Tongue (tissue), 2 donors: ENCODE data around the gene DDX41. TPM values are rescaled to one million over a fixed set of nuclear protein-coding genes. Genes with fewer than 3 reads are reported as not detected.
"Not testable (repeated sequence)": the region's sequence is repeated elsewhere in the genome, so short reads cannot be mapped to it uniquely, and the experiment has no call there.

Experiments
- DNase-seq: peaks from one replicate; pipeline ENCODE4 v3.0.0-alpha.2; 2015
- total RNA-seq: library from RNA; depleted of rRNA; stranded (reverse); fragments of >200 nt; gene quantifications from one replicate; pipeline ENCODE4 v1.2.3, GENCODE V29; 2014

DDX41 gene
- total RNA-seq, 1 donor from 2014 or later = 46.4 TPM

DNA sequence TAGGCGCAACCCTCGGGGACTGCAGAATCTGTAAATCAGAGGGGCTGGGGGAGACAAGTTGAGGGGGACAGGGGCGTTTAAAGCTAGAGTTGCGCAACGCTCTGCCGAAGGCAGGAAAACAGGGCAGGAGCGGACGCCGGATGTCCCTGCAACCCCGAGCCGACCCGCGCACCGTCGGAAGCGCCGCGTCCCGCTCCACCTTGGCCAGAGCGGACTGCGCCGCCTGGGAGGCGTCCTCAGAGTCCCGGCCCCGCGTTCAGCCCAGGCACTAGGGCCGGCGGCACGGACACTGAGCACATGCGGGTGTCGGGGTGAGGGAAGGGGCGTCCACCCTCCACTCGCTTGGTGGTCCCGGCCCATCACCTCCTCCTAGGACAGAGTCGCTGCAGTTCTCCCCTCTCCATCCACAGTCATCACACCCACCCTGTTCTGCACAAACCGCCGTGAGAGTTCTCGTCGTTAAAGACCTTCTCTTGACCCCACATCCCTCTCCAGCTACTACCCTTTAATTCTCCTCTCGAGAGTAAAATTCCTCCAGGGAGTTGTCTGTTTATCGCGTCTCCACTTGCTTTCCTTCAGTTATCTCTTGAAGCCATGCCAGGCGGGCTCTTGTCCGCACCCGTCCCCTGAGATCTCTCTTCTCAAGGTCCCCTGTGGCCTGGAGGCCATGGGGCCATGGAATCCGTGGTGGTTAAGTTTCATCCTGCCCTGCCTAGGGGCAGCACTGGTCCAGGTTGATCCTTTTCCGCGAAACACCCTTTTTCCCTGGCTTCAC, 18.6 kb downstream of the DDX41 start:
- DNase-seq = no peak

DNA sequence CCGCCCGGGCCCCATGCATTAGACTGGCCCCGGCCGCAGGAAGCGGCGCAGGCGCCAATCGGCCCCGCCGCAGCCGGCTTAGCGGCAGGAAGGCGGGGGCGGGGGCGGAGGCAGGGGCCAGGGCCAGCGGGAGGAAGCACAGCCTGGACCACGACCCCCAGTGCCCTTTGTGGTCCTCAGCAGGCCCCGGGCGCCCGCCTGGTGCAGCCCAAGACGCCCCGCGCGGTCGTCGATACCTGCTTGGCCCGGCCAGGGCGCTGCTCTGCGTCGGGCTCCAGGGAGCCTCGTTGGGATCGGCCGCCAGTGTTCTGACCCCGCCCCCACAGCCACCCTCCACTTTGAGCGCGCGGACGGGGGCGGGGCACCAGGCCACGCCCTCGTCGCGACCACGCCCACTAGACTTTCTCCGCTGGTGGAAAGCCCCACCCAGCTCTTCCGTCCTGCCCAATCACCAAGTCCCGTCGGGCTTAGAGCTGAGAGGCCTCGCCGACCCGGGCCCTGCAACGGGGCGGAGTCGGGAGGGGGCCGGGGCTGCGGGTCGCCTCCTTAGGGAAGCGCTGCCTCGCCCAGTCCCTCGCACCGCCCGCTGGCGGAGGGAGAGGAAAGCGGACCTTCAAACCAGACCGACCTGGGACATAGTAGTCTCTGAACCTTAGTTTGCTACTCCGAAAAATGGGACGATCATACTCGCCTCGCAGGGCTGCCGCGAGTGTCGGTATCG, 19.3 kb downstream of the DDX41 start, which contains the start of gene PDLIM7:
PDLIM7 (minus strand) TSS at position 313 of the 721 bp plus-strand sequence. CDS start 1,092 bp downstream, outside the sequence.
- DNase-seq = peak; percentile 98

DNA sequence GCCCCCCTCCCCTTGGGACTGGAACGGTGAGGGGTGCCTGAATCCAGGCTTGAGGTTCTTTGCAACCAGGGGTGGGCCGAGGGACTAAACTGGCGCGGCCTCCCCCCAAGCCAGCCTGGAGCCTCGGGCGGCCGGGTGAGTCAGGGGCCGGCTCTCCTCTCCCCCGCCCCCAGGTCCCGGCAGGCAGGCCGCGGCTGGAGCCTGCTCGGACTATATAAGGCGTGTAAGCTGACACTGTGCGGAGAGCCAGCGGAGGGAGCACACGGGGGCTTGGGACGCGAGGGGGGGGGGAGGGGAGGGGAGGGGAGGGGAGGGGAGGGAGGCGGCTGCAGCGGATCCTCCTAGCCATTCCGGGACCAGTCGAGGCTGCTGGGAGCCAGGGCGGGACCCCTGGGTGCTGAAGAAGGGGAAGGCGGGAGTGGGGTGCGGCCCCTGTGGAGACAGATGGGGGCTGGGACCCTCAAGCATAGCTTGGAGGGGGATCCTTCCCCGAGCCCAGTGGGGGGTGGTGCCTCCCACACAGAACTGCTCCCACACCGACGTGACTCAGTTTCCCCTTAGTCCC, 20.0 kb downstream of the DDX41 start:
- peak; percentile 96 for DNase-seq

DNA sequence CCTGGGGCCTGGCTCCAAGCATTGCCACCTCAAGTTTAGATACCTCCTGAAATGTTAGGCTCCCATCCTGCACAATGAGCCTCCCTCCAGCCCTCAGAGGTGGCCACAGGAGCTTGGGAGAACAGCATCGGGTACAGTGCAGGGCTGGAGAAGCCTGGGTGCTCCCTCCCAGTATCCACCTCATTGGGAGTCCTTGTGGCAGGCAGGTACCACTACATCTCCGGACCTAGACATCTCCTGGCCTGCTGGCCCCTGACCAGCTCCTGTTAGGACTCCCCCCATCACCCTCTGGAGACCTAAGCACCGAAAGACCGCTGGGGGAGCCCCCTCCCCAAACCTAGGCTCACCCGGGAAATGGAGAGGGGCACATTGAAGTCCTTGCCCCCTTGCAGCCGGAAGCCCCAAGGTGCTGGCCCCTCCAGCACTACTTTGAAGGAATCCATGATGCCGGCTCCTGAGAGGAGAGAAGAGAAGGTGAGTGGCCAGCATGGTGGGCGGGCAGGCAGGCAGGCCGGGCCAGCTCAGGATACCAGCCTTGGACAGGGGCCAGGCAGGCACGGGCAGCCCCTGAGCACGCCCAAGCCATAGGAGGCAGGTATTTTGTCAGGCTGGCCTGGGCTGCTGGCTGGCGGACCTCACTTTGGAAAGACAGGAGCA, 20.6 kb downstream of the DDX41 start:
- DNase-seq = no peak

DNA sequence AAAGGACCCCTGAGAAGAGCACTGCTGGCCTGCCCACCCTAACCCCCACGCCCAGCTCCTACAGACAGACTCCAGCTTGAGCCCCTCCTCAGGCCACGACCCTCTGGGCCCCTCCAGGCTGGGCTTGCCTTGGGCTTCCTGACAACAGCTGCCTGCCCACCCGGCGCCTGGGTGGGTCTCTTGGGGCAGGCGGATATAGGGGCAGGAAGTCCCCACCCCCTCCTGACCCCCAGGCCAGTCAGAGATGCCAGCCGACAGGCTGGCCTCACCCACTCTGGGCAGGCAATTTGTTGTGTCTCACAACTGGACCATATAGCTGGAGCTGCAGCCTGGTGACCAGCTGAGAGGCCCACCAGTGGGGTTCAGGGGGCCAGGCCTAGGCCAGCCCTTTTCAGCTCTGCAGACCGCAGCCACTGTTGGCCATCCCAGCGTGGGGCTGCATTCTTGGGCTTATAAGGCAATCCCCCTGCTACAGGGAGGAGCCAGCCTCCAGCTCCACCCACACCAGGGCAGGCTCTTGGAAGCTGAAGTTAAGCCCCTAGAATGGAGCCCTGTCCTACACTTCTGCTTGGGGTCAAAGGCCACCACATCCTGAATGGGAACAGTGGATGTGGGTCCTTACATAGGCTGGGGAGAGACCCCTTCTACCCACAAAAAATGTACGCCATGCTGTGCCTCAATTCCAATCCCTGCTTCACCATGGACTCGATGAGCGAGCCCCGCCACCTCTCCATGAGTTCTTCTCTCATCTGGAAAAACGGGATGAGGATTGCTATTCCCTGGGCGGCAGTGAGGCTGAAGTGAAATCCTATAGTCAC, 21.3 kb downstream of the DDX41 start:
- DNase-seq = peak; percentile 87

DNA sequence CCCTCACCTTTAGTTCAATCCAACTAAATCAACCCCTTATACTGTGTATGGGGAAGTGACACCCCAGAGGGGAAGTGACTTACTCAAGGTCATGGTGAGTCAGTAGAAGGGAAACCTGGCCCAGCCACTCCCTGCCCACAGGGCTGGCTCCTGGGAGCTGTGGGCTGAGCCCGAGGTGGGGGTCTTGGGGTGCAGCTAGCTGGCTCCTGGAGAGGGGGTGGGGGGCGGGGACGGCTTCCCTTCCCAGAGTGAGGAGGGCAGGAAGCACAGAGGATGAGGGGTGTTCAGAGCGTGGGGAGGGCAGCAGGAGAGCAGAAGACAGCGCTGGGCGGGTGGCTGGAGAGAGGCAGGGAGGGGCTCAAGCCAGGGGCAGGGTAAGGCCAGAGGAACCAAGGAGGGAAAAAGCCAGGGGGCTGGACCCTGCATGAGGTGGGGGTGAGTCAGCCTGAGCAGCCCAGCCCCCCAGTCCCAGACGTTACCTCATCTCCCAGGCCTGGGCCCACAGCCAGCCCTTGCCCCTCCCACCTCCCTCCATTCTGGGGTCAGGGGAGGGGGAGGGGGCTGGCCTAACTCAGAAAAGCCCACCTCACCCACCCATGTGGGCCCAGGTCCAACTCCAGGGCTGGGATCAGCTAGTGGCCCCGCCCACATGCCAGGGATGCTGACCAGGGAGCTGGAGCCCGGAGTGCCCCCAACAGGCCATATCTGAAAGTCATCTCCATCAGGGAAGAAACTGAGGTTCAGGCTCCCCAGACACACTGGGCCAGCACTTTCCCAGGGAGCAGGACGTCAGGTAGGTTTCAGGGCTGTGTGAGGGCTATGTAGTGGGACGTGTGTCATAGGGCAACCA, 22.2 kb downstream of the DDX41 start:
- DNase-seq = peak; percentile 89

DNA sequence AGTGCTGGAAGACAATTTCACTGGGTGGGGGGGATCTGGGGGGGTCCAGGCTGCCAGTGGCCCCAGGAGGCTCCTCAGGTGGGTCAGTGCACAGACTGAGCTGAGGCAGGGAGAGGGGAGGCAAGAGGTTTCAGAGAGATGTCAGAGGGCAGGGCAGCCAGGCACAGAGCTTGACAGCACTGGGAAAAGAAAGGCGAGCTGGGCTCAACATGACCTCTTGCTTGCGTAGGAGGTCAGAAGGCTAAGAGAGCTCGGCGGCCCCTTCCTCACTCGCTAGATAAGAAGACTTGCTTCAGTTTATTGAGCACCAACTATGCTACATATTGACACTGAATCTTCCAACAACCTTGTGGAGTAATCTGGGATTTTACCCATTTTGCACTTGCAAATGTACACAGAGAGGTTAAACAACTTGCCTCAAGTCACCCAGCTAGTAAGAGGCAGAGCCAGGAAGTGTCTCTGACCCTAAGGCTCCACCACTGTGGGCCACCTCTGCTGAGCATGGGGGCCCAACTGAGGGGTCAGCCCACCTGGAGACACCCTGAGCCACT, 22.9 kb downstream of the DDX41 start:
- DNase-seq = no peak

DNA sequence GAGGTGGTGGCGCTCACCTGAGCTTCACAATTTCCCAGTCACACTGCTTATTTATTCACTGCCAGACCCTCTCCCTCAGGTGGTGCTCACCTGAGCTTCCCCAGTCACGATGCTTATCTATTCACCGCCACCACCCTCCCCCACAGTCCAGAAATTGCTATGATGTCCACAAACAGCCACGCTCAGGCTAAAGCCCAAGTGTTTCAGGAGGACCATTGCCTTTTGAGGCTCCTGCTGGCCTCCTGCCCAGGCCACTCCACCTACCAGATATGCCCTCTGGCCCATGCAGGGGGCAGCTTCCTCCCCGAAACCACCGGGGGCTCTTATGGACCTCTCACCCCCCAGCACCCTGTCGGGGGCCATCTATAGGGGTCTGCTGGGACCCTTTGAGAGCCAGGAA, 23.9 kb downstream of the DDX41 start:
- DNase-seq = no peak

DNA sequence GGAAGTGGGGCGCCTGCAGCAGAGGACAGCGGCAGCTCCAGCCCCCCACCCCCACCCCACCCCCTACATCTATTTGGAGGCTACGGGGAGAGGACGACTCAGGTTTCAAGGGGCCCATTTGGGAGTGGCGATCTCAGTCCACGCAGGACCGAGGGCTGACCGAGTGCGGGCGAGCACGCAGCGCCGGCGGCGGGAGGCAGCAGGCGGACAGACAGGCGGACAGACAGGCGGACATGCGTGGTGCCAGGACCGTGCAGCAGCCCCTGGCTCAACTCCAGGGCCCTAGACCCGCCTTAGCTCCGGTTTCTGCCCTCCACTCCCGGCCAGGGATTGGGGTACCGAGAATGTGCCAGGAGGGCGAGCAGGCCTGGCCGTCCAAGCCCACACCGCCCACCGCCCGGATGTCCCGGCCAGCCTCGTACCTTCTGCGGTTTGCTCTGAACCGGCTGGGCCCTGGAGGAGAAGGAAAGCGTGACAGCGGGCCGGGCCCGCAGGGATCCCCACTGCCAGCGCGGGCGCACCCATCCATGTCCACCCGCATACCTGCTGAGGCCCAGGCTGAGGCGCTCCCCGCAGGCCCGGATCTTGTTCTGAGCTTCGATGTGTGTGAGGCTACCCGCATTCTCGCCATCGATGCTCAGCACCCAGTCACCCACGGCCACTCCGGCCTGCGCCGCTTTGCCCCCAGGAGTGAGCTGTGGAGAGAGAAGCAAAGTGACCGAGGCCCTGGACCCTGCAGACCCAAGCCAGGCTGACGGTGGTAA, 24.6 kb downstream of the DDX41 start:
- no peak for DNase-seq

DNA sequence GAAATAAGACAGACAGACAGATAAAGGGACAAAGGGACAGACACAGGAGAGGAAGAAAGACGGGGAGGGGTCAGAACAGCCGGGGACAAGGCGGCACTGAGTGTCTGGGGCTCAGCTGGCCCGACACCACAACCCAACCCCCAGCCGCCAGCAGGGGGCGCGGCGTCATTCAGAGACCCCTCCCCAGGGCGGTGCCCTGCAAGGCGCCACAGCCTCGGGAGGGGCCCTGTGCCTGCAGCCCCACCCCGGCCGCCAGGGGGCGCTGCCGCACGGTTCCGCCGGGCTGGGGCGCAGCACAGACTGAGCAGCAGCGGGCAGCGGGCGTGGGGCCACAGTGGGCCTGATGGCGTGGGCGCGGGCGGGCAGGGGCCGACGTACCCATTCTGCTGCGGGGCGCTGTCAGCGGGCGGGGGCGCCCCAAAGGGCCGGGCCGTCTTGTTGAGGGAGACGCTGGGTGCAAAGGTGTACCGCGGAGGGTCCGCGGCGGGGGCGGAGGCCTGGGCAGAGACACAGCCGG, 25.3 kb downstream of the DDX41 start:
- DNase-seq = peak; percentile 89

DNA sequence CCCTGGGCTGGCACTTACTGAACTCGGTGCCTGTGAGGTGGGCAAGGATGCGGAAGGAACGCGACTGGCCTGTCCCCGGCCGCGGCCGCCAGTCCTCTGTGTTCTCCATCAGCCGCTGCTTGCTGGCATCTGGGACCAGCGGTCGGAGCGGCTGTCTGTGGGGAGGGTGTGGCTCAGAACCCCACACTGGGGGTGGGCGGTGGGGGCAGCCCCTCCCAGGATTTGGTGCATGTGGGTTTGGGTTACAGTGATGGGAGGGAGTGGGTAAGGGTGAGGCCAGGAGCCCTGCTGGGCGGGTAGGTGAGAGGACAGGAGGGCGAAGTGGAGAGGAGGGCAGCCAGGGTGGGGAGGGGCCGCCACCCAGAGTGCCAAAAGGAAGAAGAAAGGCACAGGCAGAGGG, 25.8 kb downstream of the DDX41 start:
- no peak for DNase-seq

DNA sequence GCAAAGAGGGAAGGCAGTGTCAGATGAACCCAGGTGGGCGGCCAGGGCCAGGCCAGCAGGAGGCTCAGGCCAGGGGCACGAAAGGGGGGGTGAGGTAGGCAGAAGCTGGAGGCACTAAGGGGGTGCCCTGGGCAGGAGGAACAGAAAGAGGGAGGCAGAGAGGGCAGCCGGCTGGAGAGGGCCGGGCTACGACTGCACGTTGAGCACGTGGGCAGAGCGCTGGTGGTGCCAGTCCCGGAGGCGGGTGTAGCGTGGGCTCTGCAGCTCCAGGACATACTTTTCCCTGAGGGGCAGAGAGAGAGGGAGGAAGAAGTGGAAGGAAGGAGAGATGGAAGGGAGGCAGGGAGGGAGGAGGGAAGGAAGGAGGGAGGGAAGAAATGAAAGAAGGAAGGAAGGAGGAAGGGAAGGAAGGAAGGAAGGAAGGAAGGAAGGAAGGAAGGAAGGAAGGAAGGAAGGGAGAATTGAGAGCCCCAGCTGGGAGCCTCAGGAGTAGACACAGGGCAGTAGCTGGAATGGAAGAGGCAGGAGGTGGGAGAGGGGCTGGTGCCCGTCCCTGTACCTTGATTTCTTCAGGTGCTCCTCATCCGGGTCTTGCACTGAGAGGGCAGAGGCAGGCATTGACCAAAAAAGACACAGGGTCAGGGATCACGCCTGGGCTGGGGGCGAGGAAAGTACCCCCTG, 26.3 kb downstream of the DDX41 start:
- no peak for DNase-seq

DNA sequence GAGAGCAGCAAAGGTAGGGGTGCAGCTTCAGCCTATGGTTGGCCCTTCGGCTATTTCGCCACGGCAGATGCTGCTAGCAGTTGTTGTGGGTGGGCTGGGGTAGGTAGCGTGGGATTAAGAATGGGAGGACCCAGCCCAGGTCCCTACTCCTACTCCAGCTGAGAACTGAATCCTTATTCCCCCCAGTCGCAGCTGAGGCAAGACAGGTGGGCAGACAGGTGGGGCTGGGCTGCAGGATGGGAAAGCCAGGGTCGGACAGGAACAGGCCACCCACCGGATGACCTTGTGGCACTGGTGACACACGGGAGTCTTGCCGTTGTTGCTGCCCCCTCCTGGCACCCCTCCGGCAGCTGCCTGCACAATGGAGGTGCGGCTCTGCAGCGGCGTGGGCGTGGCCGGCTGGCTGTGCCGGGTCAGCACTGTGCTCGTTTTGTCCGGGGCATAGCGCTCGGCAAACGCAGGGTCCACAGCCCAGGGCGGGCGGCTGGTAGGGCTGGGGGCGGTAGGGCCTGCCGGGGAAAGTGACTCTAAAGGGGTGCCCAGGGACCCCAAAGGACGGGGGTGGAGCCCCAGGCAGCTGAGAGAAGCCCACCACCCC, 27.5 kb downstream of the DDX41 start:
- no peak for DNase-seq

DNA sequence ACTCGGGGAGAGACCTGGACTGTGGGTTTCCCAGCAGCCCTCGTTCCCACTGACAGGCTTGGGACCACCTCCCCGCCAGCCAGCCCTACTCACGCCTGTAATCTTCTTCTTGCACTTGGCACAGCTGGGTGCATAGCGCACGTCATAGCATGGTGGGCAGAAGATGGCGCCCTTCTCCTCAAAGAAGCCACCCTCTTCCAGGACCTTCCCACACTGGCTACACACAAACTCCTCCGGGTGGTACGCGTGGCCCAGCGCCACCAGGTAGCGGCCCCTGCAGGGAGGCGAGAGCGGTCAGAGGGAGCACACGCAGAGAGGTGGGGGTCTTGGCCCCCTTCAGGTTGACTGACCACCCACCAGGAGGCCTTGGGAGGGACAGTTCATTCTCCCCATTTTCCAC, 28.8 kb downstream of the DDX41 start:
- DNase-seq = no peak

DNA sequence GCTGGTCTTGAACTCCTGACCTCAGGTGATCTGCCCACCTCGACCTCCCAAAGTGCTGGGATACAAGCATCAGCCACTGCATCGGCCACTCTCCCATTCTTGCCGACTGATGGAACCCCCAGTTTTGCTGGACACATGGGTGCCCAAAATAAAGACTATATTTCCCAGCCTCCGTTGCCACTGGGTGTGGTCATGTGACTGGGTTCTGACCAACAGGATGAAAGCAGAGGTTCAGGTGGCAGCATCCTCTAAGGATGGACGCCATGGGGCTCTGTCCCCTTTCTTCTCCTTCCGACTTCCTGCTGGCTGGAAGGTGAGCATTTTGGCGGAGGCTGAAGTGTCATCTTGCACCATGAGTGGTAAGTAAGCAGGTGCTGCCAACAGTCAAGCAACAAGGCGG, 29.6 kb downstream of the DDX41 start:
- no peak for DNase-seq

DNA sequence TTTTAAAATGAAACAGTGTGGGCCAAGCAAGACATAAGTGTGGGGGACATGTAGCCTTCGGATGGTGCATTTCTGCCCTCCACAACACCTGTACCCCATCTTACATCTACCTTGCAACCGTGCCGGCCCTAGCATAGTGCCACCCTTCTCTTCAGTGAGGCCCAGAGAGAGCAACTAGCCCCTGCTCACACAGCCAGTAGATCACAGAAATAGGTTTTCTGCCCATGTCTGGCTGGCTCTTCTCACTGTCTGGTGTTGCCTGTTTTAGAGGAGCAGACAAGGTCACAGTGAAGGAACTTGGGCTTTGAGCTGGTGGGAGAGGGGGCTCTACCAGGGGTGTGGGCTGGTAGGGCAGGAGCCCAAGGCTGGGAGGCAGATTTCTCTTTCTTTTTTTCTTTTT, 30.5 kb downstream of the DDX41 start:
- no peak for DNase-seq

DNA sequence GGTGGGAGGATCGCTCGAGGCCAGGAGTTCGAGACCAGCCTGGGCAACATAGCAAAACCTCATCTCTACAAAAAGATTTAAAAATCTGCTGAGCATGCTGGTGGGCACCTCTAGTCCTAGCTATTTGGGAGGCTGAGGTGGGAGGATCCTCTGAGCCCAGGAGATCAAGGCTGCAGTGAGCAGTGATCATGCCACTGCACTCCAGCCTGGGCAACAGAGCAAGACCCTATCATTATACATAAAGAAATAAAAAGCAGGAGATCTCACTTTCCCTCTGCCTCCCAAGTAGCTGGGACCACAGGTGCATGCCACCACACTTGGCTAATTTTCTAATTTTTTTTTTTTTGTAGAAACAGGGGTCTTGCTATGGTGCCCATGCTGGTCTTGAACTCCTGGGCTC, 31.0 kb downstream of the DDX41 start:
- DNase-seq = not testable (repeated sequence)

DNA sequence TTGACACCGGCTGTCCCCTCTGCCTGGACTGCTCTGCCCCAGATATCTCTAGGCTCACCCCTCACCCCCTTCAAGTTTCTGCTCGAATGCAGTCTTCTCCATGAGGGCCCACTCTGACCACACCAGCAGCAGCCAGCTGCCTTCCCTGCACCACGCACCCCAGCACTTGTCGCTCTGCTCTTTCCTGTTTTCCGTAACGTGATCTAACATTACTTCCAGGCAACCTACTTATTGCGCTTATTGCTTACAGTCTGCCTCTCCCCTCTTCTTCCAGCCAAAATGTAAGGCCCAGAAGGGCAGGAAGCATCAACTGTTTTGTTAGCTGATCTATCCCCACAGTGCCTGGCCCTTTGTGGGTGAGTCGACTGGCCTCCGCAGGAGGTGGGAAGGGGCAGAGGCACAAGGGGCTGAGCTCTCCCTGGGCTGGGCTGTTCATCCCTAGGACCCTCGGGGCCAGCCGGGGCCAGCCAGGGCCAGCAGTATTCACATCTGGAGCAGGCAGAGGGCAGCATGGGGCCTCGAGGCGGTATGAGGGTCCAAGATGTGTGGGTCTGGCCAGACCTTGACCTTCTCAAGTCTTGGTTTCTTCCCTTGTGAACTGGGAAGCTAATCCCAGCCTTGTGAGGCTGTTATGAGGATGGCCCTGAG, 31.7 kb downstream of the DDX41 start:
- DNase-seq = no peak
